Lower leg skin (tissue), 3 donors: Measurements from ENCODE around the gene ALPG.

ENCODE experiments used
- CTCF ChIP-seq, 3 donors: fragments of 450-650 bp; IDR thresholded peaks; one replicate each; pipeline ENCODE4 v1.5.1; 2016; ENCODE audit warnings: antibody characterized with exemption in 3 of 3, mild to moderate bottlenecking in 3 of 3, moderate library complexity in 2 of 3
- POLR2A ChIP-seq, 2 donors: fragments of 450-650 bp; IDR thresholded peaks; one replicate each; pipeline ENCODE4 v1.6.1; 2016 to 2017; ENCODE audit warnings: antibody characterized with exemption in 2 of 2, mild to moderate bottlenecking in 1 of 2, moderate library complexity in 1 of 2

GRCh38 chr2:232376260-232376659 is 30.4 kb upstream of the ALPG start:
- TF ChIP-seq CTCF (IDR thresholded peaks at IDR 0.05) (no peak), POLR2A (IDR thresholded peaks at IDR 0.05) (no peak)
